Natural killer cell (primary cell): Measurements from ENCODE around the gene CC2D1B. TPM values are rescaled to one million over a fixed set of nuclear protein-coding genes. Genes with fewer than 3 reads are reported as not detected.

Source experiments
- ATAC-seq, 3 donors: fragments of 150-1000 bp in 2 of 3; fragments of 200-7000 bp in 1 of 3; cut with Tn5 transposase; 1 replicate in 1 of 3; 2 replicates in 2 of 3; pipeline ENCODE4 v1.10.0; 2021; ENCODE audit warnings: mild to moderate bottlenecking in 2 of 3, moderate library complexity in 2 of 3
- DNase-seq, 2 donors: peaks; one replicate each; pipeline versions ENCODE4 v3.0.0 to v3.0.0-alpha.2; 2013 to 2021; ENCODE audit warnings: mixed read lengths in 1 of 2
- H3K27ac ChIP-seq: one replicate; pipeline ENCODE4 v1.5.1; 2013; ENCODE audit warnings: mild to moderate bottlenecking, low read length
- H3K27me3 ChIP-seq: one replicate; pipeline ENCODE4 v1.6.1; 2013; ENCODE audit warnings: low read length; ENCODE audit not compliant: control insufficient read depth, insufficient read depth
- H3K36me3 ChIP-seq: one replicate; pipeline ENCODE4 v1.6.1; 2013; ENCODE audit warnings: low read length; ENCODE audit not compliant: control insufficient read depth, insufficient read depth
- H3K4me1 ChIP-seq: one replicate; pipeline ENCODE4 v1.6.1; 2013; ENCODE audit warnings: low read length; ENCODE audit not compliant: control insufficient read depth, insufficient read depth
- H3K4me3 ChIP-seq: one replicate; pipeline ENCODE4 v1.5.1; 2013; ENCODE audit warnings: low read length
- H3K9me3 ChIP-seq: one replicate; pipeline ENCODE4 v1.6.1; 2013; ENCODE audit warnings: low read length; ENCODE audit not compliant: control insufficient read depth, insufficient read depth
- H3K27ac Mint-ChIP-seq, 2 donors: one replicate each; pipeline ENCODE4 v1.8.0; 2022; ENCODE audit warnings: mild to moderate bottlenecking in 2 of 2, mixed read lengths in 2 of 2, moderate library complexity in 1 of 2
- H3K27me3 Mint-ChIP-seq, 2 donors: one replicate each; pipeline ENCODE4 v1.8.0; 2022; ENCODE audit warnings: low read depth in 2 of 2, mixed read lengths in 2 of 2
- H3K36me3 Mint-ChIP-seq: one replicate; pipeline ENCODE4 v1.8.0; 2022; ENCODE audit warnings: mixed read lengths
- H3K4me1 Mint-ChIP-seq, 2 donors: one replicate each; pipeline ENCODE4 v1.8.0; 2022; ENCODE audit warnings: mixed read lengths in 2 of 2
- H3K4me3 Mint-ChIP-seq: one replicate; pipeline ENCODE4 v1.8.0; 2022; ENCODE audit warnings: mild to moderate bottlenecking, moderate library complexity, mixed read lengths
- H3K9me3 Mint-ChIP-seq, 2 donors: one replicate each; pipeline ENCODE4 v1.8.0; 2022; ENCODE audit warnings: mixed read lengths in 2 of 2
- CTCF ChIP-seq: fragments of 200-600 bp; IDR thresholded peaks from one replicate; pipeline ENCODE4 v1.8.0; 2022; ENCODE audit warnings: antibody characterized with exemption
- WGBS: methylation state at CpG from one replicate; pipeline ENCODE4 v1.1.7; 2013; ENCODE audit warnings: missing lambda C conversion rate; ENCODE audit not compliant: insufficient coverage; 5-methylcytosine and 5-hydroxymethylcytosine counted together
- intact Hi-C: fragments of 100-400 bp; cut with micrococcal nuclease; formaldehyde crosslinking; loops from one replicate; pipeline ENCODE4 v1.14.2; 2022
- total RNA-seq, 4 donors: library from RNA; stranded (reverse); fragments of 120-200 nt in 1 of 4; gene quantifications; one replicate each; pipeline versions ENCODE4 v1.2.3 to v1.2.4, GENCODE V29; 2013 to 2022

Gene CC2D1B
- total RNA-seq, 3 donors from 2014 or later (not counting 1 experiment from before 2014, with no cell fraction given): 61.4 to 78.4 (median 68.8) TPM

GRCh38 chr1:52402860-52403240 is 36.8 kb upstream of the CC2D1B start:
- Histone ChIP-seq H3K4me1 (peaks cover 10% of the 10 kb centered on the region), H3K4me3 (no peak overlapping the region), H3K27ac (no peak overlapping the region), H3K9me3 (no peaks in the 10 kb centered on the region), H3K27me3 (no peaks in the 10 kb centered on the region), H3K36me3 (peaks cover 5% of the 10 kb centered on the region)
- Mint-ChIP-seq H3K27ac (peak overlapping the region; percentile 95 to 98), H3K9me3 (no peaks in the 10 kb centered on the region), H3K4me3 (no peak overlapping the region), H3K27me3 (no peaks in the 10 kb centered on the region), H3K36me3 (no peaks in the 10 kb centered on the region), H3K4me1 (peaks cover 34 to 40% of the 10 kb centered on the region in 2 donors)
- TF ChIP-seq CTCF: no peak
- DNase-seq (no peak), ATAC-seq (no peak)
- intact Hi-C loops: loop anchor here (5.0 kb wide), 1 partner anchor 284 kb away; no protein-coding TSS in a partner anchor
- no CpG with 5 or more reads among the region's 3 CpGs for WGBS

DNA sequence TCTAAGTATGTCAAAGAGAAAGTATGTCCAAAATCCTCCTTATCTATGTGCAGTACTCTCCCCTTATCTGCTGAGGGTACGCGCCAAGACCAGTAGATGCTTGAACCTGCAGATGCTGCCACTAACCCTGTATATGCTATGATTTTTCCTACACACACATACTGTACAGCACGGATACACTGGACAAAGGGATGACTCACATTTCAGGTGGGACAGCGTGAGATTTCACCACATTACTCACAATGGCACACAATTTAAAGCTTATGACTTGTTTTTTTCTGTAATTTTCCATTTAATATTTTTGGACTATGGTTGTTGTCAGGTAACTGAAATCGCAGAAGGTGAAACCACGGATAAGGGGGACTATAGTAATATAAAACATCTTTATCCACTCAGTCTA is 34.1 kb upstream of the CC2D1B start:
- no peaks in the 10 kb centered on the region for H3K27me3 ChIP-seq
- no peak overlapping the region for H3K27ac Mint-ChIP-seq
- no peak for DNase-seq
- H3K27ac ChIP-seq: no peak overlapping the region
- no peaks in the 10 kb centered on the region for H3K36me3 ChIP-seq
- peaks cover 20% of the 10 kb centered on the region in 2 donors for H3K4me1 Mint-ChIP-seq
- no peak overlapping the region for H3K4me3 Mint-ChIP-seq
- H3K4me1 ChIP-seq: peaks cover 6% of the 10 kb centered on the region
- intact Hi-C loops: loop anchor here (5.0 kb wide), 1 partner anchor 287 kb away; no protein-coding TSS in a partner anchor
- H3K4me3 ChIP-seq: no peak overlapping the region
- H3K9me3 Mint-ChIP-seq: no peaks in the 10 kb centered on the region
- no peak for TF ChIP-seq CTCF
- no peaks in the 10 kb centered on the region for H3K9me3 ChIP-seq
- WGBS: 100% methylated on average over 6 of the region's 6 CpGs
- no peaks in the 10 kb centered on the region for H3K36me3 Mint-ChIP-seq
- no peaks in the 10 kb centered on the region for H3K27me3 Mint-ChIP-seq
- ATAC-seq: no peak

DNA sequence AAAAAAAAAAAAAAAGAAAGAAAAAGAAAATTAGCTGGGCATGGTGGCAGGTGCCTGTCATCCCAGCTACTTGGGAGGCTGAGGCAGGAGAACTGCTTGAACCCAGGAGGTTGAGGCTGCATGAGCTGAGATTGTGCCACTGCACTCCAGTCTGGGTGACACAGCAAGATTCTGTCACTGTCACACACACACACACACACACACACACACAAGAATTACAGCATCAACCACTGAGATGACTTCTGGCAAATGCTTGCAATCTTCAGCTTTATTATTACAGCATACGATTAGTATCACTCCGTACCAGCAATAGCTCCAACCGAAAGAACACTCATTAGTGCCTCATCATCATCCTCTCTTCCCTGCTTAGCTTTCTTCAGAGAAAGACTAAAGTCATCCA is 33.6 kb upstream of the CC2D1B start:
- Mint-ChIP-seq H3K36me3 (no peaks in the 10 kb centered on the region), H3K9me3 (no peaks in the 10 kb centered on the region), H3K4me3 (no peak overlapping the region), H3K4me1 (peaks cover 15% of the 10 kb centered on the region in 2 donors), H3K27me3 (no peaks in the 10 kb centered on the region), H3K27ac (no peak overlapping the region)
- DNase-seq (no peak), ATAC-seq (no peak)
- TF ChIP-seq CTCF: no peak
- H3K36me3 ChIP-seq: no peaks in the 10 kb centered on the region
- no peaks in the 10 kb centered on the region for H3K9me3 ChIP-seq
- H3K4me1 ChIP-seq: peaks cover 6% of the 10 kb centered on the region
- no peak overlapping the region for H3K27ac ChIP-seq
- 100% methylated on average over 3 of the region's 3 CpGs for WGBS
- H3K4me3 ChIP-seq: no peak overlapping the region
- H3K27me3 ChIP-seq: no peaks in the 10 kb centered on the region
- intact Hi-C loops: loop anchor here (5.0 kb wide), 1 partner anchor 288 kb away; no protein-coding TSS in a partner anchor

- no peak overlapping the region for H3K27ac ChIP-seq
- no peak for ATAC-seq
- H3K27me3 ChIP-seq: no peaks in the 10 kb centered on the region
- Mint-ChIP-seq H3K4me3 (no peak overlapping the region), H3K4me1 (no peaks in the 10 kb centered on the region), H3K9me3 (no peaks in the 10 kb centered on the region), H3K27me3 (no peaks in the 10 kb centered on the region), H3K27ac (no peak overlapping the region), H3K36me3 (no peaks in the 10 kb centered on the region)
- no peaks in the 10 kb centered on the region for H3K9me3 ChIP-seq
- DNase-seq: no peak
- whole genome bisulfite sequencing: 98% methylated on average over 5 of the region's 5 CpGs
- H3K4me3 ChIP-seq: no peak overlapping the region
- no peak for TF ChIP-seq CTCF
- intact Hi-C loops: no loop called here
- H3K4me1 ChIP-seq: no peaks in the 10 kb centered on the region
- no peaks in the 10 kb centered on the region for H3K36me3 ChIP-seq
Measured at GRCh38 chr1:52393174-52393573, 27.2 kb upstream of the CC2D1B start.
